GM19455 (cell line): ENCODE results near the gene PEX16.
"Not testable (repeated sequence)": the region's sequence is repeated elsewhere in the genome, so short reads cannot be mapped to it uniquely, and the experiment has no call there.

Source experiments
- ATAC-seq: cut with Tn5 transposase; IDR thresholded peaks from one replicate; pipeline ENCODE4 v1.9.1; 2021; ENCODE audit not compliant: unreplicated experiment

Gene PEX16

DNA sequence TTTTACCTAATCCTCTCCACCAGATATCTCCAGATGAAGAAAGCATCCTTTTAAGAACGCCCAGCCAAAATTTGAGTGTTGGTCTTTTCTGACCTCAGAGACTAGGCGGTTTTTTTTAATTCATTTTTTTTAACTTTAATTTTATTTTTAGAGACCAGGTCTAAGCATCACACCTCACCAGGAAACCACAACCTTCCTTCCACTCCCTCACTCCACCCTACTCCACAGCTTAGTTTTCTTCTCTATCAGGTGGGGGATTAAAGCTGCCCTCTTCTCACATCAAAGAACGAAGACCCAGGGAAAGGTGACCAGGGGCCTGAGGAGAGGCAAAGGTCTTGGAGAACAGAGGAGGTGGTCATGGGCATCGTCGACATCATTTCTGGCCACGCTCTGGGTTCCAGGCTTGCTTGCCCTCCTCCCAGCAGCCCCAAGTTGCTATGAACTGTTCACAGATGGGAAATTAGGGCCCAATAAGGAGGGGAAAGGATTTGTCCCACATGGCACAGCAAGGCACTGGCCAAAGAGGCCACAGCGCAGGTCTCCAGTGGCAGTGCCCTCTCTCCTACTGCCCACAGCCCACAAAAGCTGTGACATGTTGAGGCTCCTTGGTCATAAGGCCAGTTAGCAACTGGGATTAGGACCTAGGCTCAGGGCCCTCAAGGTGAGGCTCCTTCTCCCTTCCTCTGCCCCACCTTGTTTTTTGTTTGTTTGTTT lies 1.4 kb upstream of the PEX16 start:
- ATAC-seq = no peak

DNA sequence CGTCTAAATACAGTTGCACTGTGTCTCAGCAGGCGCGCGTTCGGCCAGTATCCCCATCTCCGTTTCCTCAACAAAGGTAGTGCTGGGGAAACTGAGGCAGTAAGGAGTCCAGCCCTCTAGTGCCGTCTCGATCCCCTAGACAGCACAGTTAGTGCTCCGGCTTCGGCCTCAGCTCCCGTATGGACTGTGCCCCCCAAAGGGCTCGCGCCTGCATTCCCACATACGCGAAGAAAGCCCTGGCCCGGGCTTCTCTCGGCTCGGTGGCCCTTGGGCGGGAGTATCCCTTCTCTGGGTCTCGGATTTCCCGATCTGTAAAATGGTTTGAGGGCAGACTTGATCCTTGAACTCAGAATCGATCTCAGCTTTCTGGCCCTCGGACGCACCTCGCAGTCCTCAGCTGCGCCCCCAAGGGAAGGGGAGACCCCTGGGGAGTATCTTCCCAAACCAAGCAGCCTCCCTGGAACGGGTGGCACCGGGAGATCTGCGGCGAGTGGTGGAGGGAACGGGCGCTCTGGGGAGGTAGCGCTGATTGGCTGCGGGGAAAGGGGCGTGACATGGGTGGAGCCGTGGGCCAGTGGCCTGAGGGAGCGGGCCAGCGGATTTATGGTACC lies 759 bp upstream of the PEX16 start:
- ATAC-seq = peak; percentile 48

DNA sequence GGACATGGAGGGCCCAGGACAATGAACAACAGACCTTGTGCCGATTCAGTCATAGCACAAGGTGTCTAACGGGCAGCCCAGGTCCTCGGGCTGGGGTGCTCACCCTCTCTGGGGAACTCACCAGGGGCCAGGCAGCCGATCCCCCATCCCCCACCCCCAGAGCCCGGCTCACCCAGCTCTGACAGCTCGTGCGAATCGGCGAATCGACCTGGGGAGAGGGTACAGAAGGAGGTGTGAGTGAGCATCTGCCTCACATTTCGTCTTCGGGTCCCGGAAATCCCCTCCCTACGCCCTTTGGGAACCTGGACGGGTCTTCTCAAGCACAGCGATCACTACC lies 423 bp downstream of the PEX16 start:
- no peak for ATAC-seq

DNA sequence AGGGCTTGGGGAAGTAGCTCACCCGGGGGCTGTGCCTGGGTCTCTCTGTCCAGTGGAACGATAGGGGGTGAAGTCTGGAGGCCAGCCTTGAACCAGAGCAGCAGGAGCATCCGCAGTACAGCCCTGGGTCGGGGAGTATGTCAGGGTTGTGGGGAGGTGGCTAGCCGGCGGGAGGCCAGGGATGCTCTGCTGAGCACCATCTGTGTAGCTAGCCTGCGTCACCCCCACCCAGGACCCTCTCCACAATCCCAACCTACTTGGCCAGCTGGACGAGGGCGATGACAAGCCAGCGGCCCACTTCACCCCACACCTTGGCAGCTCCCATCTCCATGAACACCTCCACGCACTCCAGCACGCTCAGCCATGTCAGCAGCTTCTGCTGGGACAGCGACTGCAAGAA lies 2.2 kb downstream of the PEX16 start:
- ATAC-seq = no peak

DNA sequence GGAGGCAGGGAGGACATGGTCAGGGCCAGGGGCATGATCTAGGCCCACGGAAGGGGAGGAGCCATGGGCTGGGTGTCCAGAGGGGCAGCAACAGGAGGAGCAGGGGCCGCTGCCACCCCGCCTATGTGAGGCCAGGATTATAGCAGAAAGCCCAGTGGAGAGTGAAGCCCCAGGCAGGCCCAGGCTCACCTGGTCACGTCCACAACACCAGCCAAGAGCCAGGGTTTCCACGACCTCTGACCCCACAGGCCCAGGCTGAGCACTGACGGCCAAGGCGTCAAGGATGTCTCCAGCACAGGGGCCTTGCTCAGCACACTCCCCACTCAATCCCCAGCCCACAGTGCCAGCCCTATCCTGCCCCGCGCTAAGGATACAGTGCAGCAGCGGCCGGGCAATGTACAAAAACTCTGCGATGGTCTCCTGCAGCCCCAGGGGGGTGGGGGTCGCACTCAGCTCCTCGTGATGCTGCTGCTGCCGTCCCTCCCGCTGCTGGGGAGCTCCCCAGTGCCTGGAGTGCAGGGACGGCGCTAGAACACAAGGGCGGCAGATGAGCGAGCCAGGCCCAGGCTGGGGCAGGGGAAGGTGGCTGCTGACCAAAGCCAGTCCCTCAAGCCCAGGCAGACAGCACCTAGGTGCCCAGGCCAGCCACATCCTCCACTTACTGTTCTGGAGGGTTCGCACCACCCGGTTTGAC lies 3.6 kb downstream of the PEX16 start:
- ATAC-seq = no peak

DNA sequence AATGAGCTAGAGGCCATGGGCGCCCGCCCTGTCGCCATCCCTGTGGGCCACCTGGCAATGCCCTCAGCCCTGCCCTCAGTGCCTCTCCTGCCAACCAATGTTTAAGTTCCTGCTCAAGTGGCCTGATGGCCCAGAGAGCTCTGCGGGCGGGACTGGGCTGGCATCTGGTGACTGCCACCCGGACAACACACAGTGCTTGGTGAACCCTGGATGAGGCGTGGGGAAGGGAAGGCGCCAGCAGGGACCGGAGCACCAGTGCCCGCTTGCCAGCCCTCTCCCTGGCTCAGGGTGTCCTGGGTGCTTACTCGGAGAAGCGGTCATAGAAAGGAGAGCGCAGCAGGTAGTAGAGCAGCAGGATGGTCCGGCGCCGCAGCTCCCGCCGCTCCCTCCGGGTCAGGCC lies 4.2 kb downstream of the PEX16 start:
- no peak for ATAC-seq

DNA sequence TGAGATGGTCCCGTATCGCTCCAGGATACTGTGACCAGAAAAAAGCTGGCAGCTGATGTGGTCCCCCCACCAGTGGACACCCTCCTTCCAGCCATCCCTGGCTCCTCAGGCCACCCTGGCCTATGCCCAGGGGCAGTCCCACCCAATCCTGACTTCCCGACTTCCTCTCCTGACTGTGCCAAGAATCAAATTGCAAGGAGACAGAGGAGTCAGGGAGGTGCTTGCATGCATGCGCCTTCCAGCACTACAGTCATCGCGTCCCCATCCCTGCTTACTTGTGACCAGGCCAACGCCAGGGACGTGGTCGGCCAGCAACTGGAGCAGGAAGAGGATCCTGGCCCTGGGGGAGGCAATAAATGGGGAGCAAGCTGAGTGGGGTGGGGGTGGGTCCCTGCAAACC lies 7.1 kb downstream of the PEX16 start:
- ATAC-seq = no peak

DNA sequence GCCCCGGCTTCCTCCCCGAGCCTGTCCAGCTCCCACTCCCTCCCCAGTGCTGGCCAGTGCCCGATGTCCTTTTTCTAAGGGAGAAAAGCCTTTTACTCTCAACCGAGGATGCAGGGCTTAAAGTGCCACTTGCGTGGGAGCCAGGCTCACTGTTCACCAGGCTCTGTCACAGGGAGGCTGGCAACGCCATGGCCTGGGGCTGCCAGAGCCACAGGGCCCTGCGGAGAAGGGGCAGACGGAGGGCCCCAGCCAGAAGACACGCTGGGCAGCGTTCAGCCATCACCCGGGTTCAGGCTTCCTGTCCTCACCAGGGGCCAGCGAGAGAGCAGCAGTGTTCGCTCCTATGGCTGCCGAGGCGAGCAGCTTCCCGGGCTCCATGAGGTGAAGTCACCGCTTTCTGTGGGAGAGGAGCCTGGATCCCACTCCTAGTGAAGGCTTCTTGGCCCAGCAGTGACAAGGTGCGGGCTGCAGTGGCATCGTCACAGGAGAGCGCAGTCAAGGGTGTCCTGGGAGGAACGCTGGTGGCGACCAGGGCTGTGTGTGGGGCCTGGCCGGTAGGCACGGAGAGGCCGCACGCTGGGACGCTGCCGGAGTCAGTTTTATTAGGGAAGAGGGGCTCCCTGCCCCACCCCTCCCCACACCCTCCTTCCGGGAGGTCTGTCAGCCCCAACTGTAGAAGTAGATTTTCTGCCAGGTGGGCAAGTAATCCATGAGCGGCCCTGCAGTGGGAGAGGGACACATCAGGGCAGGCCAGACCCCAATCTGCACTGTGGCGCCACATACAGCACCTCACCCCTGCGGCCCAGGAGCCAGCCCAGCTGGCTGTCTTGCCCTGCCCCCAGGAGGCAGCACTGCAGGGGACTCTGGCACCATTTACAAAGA lies 7.8 kb downstream of the PEX16 start:
- no peak for ATAC-seq

DNA sequence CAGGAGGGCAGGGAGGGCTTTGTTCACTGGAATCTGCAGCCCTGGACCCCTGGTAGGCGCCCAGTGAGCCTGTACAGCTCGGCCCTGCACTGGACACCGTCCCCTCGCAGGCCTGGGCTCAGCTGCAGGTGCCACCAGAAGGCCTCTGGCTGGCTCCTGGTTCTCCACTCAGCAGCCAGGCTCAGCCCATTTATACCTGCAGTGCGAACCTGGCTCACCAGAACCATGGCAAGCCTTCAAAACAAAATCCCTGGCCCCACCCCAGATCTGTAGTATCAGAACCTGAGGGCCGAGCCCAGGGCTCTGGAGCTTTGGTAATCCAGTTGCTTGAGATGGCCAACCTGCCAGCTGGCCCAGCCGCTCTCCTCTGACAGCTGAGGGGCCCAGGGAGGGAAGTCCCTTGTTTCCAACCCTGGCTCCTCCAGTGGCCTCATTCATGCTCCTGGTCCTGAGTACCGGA lies 9.7 kb downstream of the PEX16 start:
- ATAC-seq = no peak

DNA sequence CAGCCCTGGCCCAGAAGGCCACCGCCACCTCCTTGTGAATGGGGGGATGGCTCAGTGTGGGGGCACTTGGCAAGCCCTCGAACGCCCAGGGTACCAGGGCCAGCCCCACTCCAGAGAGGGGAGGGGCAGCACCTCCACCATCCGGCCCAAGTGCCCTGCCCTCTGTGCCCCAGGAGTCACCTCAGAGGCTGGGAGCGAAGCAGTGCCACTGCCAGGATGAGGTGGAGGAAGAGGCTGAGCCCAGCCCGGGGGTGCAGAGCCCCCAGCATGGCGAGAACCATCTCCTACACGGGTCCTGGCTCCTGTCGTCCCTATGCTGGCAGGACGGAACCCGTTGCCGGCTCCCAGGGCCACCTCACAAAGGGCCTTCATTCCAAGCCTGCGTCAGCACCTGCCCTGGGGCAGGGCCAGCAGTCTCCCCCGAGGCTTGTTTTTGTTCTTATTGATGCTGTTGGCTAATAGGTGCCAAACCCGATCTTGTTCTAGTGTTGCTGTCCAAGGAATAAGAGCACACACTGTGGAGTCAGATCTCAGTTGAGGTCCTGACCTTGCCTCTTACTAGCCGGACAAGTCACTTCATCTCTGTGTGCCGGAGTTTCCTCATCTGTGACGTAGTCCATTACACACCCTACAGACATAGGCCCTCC lies 10.6 kb downstream of the PEX16 start, which contains the start of gene FREY1:
Gene FREY1 (minus strand): TSS at position 307 of the 647 bp plus-strand sequence. CDS start 26 bp downstream, at position 281.
- no peak for ATAC-seq

DNA sequence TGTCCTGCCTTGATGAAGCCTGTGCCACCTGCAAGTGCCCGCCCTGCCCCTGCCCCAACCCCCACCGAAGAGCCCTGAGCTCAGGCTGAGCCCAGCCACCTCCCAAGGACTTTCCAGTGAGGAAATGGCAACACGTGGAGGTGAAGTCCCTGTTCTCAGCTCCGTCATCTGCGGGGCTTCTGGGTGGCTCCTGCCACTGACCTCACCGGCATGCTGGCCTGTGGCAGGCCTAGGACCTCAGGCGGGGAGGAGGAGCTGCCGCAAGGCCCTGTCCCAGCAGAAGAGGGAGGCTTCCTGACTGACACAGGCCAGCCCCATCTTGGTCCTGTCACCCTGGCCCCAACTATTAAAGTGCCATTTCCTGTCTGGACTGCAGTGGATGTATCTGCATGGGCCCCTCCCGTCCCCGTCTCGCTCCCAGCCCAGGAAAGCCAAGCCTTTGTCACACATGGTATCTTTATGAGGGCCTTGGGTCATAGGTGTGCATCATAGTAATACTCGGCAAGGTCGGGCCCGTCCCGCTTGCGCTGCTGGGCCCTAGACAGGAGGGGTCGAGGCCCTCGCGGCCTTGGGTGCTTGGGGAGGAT lies 11.5 kb downstream of the PEX16 start:
- ATAC-seq = no peak

DNA sequence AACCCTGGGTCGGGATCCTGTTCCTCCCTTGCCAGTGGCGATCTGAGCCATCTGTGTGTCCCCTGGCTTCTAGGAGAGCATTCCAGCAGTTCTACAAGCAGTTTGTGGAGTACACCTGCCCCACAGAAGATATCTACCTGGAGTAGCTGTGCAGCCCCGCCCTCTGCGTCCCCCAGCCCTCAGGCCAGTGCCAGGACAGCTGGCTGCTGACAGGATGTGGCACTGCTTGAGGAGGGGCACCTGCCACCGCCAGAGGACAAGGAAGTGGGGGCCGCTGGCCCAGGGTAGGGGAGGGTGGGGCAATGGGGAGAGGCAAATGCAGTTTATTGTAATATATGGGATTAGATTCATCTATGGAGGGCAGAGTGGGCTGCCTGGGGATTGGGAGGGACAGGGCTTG lies 12.1 kb downstream of the PEX16 start:
- not testable (repeated sequence) for ATAC-seq

DNA sequence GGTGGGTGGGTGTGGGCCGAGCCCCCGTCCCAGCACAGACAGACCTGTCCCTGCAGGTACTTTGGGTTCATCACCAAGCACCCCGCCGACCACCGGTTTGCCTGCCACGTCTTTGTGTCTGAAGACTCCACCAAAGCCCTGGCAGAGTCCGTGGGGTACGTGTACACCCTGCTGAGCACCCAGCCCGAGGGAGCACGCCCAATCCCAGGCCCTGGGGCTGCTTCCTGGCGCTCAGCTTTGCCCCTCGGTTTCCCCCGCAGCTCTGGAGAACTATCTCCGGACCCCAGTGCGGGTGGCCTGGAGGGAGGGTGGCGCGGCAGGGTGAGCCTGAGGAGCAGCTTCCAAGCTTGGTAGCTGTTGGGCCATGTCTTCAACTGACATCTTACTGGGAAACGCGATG lies 12.6 kb downstream of the PEX16 start:
- no peak for ATAC-seq

DNA sequence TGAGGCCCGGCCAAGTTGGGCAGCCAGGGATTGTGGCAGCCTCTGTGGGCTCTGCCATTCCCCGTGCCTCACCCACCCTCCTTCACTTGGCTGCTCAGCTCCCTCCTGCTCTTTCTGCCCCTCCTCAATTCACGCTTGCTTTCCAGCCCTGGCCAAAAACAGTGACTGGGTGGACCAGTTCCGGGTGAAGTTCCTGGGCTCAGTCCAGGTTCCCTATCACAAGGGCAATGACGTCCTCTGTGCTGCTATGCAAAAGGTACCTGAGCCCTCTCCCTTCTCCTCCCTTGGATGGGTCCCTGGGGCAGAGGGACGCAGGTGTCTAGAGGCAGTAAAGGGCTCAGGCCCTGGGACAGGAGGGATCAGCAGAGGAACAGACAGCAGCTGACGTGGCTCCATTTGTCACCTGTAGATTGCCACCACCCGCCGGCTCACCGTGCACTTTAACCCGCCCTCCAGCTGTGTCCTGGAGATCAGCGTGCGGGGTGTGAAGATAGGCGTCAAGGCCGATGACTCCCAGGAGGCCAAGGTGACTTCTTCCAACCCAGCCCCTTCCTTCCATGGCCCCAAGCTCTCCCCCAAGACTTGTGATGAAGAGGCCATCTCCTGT lies 13.3 kb downstream of the PEX16 start:
- no peak for ATAC-seq

DNA sequence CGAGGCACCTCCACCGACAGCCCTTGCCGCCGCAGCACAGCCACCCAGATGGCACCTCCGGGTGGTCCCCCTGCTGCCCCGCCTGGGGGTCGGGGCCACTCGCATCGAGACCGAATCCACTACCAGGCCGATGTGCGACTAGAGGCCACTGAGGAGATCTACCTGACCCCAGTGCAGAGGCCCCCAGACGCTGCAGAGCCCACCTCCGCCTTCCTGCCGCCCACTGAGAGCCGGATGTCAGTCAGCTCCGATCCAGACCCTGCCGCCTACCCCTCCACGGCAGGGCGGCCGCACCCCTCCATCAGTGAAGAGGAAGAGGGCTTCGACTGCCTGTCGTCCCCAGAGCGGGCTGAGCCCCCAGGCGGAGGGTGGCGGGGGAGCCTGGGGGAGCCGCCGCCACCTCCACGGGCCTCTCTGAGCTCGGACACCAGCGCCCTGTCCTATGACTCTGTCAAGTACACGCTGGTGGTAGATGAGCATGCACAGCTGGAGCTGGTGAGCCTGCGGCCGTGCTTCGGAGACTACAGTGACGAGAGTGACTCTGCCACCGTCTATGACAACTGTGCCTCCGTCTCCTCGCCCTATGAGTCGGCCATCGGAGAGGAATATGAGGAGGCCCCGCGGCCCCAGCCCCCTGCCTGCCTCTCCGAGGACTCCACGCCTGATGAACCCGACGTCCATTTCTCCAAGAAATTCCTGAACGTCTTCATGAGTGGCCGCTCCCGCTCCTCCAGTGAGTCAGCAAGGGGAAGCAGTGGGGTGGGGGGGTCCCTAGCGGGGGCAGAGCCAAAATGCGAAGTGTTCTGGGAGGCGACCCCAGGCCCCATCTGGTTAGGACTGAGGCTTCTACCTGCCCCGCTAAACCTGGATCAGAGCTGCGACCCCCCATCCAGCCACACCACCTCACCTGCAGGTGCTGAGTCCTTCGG lies 15.0 kb downstream of the PEX16 start:
- no peak for ATAC-seq

DNA sequence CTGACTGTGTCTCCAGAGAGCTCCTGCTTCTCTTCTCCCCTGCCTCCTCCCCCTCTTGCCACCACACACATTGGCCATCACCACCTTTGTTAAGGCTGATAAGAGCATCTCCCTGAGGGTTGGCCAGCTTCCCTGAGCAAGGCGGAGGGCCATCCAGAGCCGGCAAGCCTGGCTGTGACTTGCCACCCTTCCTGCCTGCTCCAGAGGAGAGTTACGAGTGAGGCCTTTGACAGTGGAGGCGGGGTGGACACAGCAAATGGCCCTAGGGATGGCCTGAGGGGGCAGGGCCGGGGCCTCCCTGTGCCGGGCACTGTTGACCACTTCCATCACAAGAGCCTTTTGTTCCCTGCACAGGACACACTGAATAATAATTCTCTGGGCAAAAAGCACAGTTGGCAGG lies 16.1 kb downstream of the PEX16 start:
- ATAC-seq = no peak

DNA sequence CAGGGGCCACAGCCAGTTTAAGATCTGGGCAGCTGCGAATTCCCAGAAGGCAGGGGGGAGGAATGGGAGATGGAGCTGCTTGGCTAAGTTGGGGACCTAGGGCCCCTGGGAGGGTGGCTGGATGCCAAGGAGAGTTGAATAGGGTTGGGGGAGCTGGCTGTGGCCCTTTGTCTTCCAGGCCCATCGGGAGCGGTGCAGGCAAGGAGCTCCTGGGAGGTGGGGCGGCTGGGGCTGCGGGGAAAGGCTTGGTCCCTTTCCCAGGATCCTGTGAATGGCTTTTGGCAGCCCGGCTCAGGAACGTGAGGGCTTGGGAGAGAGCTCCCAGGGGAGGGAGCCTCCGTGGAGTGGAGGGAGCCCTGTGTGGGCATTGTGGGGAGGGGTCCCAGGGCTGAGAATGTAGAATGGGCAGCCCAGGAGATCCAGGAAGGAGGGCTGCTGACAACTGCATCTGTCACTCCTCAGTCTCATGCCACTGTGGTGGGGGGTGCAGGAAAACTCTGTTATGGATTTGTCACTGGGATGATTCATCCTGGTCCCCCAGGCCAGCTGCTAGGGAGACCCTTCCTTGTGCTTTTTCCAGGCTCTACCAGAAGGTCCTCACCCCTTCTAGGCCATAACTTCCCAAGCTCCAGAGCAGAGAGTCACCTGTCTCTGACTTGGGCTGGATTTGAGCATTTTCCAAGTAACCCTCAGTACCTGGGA lies 16.6 kb downstream of the PEX16 start:
- ATAC-seq = no peak

DNA sequence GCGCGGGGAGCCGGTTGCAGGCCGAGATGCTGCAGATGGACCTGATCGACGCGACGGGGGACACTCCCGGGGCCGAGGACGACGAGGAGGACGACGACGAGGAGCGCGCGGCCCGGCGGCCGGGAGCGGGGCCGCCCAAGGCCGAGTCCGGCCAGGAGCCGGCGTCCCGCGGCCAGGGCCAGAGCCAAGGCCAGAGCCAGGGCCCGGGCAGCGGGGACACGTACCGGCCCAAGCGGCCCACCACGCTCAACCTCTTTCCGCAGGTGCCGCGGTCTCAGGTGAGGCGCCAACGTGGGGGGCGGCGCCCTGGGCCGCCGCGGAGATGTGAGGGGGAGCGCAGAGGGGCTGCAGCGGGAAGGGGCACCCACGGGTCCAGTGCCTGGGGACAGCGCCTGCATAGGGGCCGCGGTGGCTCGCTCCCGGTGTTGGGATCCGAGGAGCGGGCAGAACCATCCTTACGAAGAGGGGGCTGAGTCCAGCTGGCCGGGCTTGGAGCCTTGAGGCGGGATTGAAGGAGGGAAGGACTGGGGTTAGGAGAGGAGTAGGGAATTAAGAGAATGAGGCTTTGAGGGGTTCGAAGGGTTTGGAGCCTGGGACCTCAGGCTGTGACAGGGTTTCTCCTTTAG lies 17.4 kb downstream of the PEX16 start:
- ATAC-seq = peak; percentile 5
